ENCODE measurements around the gene NEU4. TPM values are rescaled to one million over a fixed set of nuclear protein-coding genes. Genes with fewer than 3 reads are reported as not detected.

NEU4 gene
- total RNA-seq, 1 experiment from 2014 or later, result 10.0 TPM

GRCh38 chr2:241855888-241856422, 47.0 kb downstream of the NEU4 start:
- Histone ChIP-seq H3K4me3 (ENCODE audit: low read depth in 2 of 2, low read length in 2 of 2) (no peak overlapping the region), H3K4me1 (ENCODE audit: control insufficient read depth, insufficient read depth, low read length) (peaks cover 8% of the 10 kb centered on the region; the same call in 1 of the 2 replicates), H3K9me3 (ENCODE audit: control insufficient read depth, insufficient read depth, low read depth, low read length) (no peaks in the 10 kb centered on the region), H3K27ac (ENCODE audit: low read length) (no peak overlapping the region), H3K36me3 (ENCODE audit: control insufficient read depth, insufficient read depth, low read length) (no peaks in the 10 kb centered on the region), H3K27me3 (ENCODE audit: control insufficient read depth, insufficient read depth, low read length) (no peaks in the 10 kb centered on the region)
- BruUV-seq (replicated peaks), result no TSS peak
- ATAC-seq (no peak), DNase-seq (ENCODE audit: low read depth, low spot score) (no peak)
- intact Hi-C loops (cut with micrococcal nuclease; ENCODE audit: unreplicated experiment) (no loop called here), in situ Hi-C loops (cut with HindIII; ENCODE audit: low pct_unique_long_range_greater_than_20kb, low sequenced_read_pairs) (no loop called here)
- TF ChIP-seq SIN3A (IDR thresholded peaks at IDR 0.05; ENCODE audit: borderline replicate concordance, insufficient read depth, low read depth, low read length) (no peak), TCF7L2 (IDR thresholded peaks at IDR 0.05; ENCODE audit: low read depth, low read length) (no peak), POLR2AphosphoS5 (IDR thresholded peaks at IDR 0.05; ENCODE audit: low read depth, low read length) (no peak)
- TF ChIP-seq, protein P1, sequence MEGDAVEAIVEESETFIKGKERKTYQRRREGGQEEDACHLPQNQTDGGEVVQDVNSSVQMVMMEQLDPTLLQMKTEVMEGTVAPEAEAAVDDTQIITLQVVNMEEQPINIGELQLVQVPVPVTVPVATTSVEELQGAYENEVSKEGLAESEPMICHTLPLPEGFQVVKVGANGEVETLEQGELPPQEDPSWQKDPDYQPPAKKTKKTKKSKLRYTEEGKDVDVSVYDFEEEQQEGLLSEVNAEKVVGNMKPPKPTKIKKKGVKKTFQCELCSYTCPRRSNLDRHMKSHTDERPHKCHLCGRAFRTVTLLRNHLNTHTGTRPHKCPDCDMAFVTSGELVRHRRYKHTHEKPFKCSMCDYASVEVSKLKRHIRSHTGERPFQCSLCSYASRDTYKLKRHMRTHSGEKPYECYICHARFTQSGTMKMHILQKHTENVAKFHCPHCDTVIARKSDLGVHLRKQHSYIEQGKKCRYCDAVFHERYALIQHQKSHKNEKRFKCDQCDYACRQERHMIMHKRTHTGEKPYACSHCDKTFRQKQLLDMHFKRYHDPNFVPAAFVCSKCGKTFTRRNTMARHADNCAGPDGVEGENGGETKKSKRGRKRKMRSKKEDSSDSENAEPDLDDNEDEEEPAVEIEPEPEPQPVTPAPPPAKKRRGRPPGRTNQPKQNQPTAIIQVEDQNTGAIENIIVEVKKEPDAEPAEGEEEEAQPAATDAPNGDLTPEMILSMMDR (IDR thresholded peaks at IDR 0.05), result no peak
- TF ChIP-seq, protein P2, sequence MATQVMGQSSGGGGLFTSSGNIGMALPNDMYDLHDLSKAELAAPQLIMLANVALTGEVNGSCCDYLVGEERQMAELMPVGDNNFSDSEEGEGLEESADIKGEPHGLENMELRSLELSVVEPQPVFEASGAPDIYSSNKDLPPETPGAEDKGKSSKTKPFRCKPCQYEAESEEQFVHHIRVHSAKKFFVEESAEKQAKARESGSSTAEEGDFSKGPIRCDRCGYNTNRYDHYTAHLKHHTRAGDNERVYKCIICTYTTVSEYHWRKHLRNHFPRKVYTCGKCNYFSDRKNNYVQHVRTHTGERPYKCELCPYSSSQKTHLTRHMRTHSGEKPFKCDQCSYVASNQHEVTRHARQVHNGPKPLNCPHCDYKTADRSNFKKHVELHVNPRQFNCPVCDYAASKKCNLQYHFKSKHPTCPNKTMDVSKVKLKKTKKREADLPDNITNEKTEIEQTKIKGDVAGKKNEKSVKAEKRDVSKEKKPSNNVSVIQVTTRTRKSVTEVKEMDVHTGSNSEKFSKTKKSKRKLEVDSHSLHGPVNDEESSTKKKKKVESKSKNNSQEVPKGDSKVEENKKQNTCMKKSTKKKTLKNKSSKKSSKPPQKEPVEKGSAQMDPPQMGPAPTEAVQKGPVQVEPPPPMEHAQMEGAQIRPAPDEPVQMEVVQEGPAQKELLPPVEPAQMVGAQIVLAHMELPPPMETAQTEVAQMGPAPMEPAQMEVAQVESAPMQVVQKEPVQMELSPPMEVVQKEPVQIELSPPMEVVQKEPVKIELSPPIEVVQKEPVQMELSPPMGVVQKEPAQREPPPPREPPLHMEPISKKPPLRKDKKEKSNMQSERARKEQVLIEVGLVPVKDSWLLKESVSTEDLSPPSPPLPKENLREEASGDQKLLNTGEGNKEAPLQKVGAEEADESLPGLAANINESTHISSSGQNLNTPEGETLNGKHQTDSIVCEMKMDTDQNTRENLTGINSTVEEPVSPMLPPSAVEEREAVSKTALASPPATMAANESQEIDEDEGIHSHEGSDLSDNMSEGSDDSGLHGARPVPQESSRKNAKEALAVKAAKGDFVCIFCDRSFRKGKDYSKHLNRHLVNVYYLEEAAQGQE (IDR thresholded peaks at IDR 0.05; ENCODE audit: insufficient read depth in 1 of 2, low read depth in 2 of 2, low read length in 1 of 2), result no peak
- ChIA-PET CTCF (no interaction called here), POLR2A (no interaction called here)

DNA sequence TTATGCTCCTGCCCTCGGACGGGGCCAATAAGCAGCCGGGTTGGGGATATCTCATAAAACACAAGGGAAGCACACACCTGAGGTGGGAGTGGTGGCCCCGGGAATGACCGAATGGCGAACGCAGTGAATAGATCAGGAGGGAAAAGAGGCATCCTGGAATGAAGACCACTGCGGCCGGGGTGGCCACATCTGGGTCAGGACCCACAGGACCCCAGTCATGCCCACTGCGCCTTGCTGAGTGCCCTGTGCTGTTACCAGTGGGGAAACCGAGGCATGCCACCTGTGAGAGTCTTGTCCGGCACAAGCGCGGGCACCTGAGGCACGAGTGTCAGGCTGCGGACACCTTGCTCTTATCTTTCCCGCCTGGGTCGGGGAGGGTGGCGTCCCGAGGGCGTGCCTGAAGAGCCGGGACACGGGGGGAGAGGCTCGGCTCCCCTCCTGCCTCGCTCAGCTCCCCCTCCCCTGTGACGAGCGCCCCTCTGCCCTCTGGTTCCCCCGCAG, 48.1 kb downstream of the NEU4 start:
- DNase-seq (ENCODE audit: low read depth, low spot score) (no peak), ATAC-seq (no peak)
- ChIA-PET CTCF (no interaction called here), POLR2A (no interaction called here)
- in situ Hi-C loops (cut with HindIII; ENCODE audit: low pct_unique_long_range_greater_than_20kb, low sequenced_read_pairs) (no loop called here), intact Hi-C loops (cut with micrococcal nuclease; ENCODE audit: unreplicated experiment) (no loop called here)
- Histone ChIP-seq H3K27me3 (ENCODE audit: control insufficient read depth, insufficient read depth, low read length) (no peaks in the 10 kb centered on the region), H3K4me3 (ENCODE audit: low read depth in 2 of 2, low read length in 2 of 2) (no peak overlapping the region), H3K27ac (ENCODE audit: low read length) (no peak overlapping the region), H3K36me3 (ENCODE audit: control insufficient read depth, insufficient read depth, low read length) (no peaks in the 10 kb centered on the region), H3K9me3 (ENCODE audit: control insufficient read depth, insufficient read depth, low read depth, low read length) (no peaks in the 10 kb centered on the region), H3K4me1 (ENCODE audit: control insufficient read depth, insufficient read depth, low read length) (peaks cover 8% of the 10 kb centered on the region; the same call in 1 of the 2 replicates)
- BruUV-seq (replicated peaks), result no TSS peak
- TF ChIP-seq, protein P2 (IDR thresholded peaks at IDR 0.05; ENCODE audit: insufficient read depth in 1 of 2, low read depth in 2 of 2, low read length in 1 of 2), result no peak
- TF ChIP-seq, protein P1 (IDR thresholded peaks at IDR 0.05), result no peak
- TF ChIP-seq TCF7L2 (IDR thresholded peaks at IDR 0.05; ENCODE audit: low read depth, low read length) (no peak), SIN3A (IDR thresholded peaks at IDR 0.05; ENCODE audit: borderline replicate concordance, insufficient read depth, low read depth, low read length) (no peak), POLR2AphosphoS5 (IDR thresholded peaks at IDR 0.05; ENCODE audit: low read depth, low read length) (no peak)

Data from Panc1 (cell line).